Thyroid gland (tissue), 4 donors: ENCODE data around the gene AHI1.

ENCODE experiments used
- POLR2A ChIP-seq, 2 donors: fragments of 450-650 bp; IDR thresholded peaks; one replicate each; pipeline ENCODE4 v1.6.1; 2017; ENCODE audit warnings: antibody characterized with exemption in 2 of 2, mild to moderate bottlenecking in 2 of 2, moderate library complexity in 1 of 2
- TF ChIP-seq, protein P1 (sequence below), 6 experiments: fragments of 200-600 bp in 3 of 6; fragments of 450-650 bp in 3 of 6; sonication (generic) in 3 of 6; IDR thresholded peaks; one replicate each; pipeline ENCODE4 v1.5.1; 2016 to 2019; ENCODE audit warnings: antibody characterized with exemption in 6 of 6, mild to moderate bottlenecking in 2 of 6, inconsistent platforms in 1 of 6, moderate library complexity in 1 of 6

- no peak for TF ChIP-seq POLR2A (IDR thresholded peaks at IDR 0.05)
- TF ChIP-seq, protein P1, sequence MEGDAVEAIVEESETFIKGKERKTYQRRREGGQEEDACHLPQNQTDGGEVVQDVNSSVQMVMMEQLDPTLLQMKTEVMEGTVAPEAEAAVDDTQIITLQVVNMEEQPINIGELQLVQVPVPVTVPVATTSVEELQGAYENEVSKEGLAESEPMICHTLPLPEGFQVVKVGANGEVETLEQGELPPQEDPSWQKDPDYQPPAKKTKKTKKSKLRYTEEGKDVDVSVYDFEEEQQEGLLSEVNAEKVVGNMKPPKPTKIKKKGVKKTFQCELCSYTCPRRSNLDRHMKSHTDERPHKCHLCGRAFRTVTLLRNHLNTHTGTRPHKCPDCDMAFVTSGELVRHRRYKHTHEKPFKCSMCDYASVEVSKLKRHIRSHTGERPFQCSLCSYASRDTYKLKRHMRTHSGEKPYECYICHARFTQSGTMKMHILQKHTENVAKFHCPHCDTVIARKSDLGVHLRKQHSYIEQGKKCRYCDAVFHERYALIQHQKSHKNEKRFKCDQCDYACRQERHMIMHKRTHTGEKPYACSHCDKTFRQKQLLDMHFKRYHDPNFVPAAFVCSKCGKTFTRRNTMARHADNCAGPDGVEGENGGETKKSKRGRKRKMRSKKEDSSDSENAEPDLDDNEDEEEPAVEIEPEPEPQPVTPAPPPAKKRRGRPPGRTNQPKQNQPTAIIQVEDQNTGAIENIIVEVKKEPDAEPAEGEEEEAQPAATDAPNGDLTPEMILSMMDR (IDR thresholded peaks at IDR 0.05) = no peak
Measured at GRCh38 chr6:135268263-135268662, 229.3 kb downstream of the AHI1 start.
